ENCODE measurements around the gene KANSL1.

The KANSL1 gene

GRCh38 chr17:45993962-45994627 lies 199.1 kb downstream of the KANSL1 start:
- DNase-seq (ENCODE audit: low read depth), result no peak
- H3K4me3 ChIP-seq (ENCODE audit: low read depth, low read length), result no peak overlapping the region
- no peak for TF ChIP-seq CTCF (conservative IDR thresholded peaks at IDR 0.05; ENCODE audit: low read depth, low read length)

GRCh38 chr17:45992904-45993303 lies 200.3 kb downstream of the KANSL1 start:
- DNase-seq (ENCODE audit: low read depth), result no peak
- no peak for TF ChIP-seq CTCF (conservative IDR thresholded peaks at IDR 0.05; ENCODE audit: low read depth, low read length)
- no peak overlapping the region for H3K4me3 ChIP-seq (ENCODE audit: low read depth, low read length)

GRCh38 chr17:45992175-45992574 lies 201.1 kb downstream of the KANSL1 start:
- H3K4me3 ChIP-seq (ENCODE audit: low read depth, low read length), result no peak overlapping the region
- TF ChIP-seq CTCF (conservative IDR thresholded peaks at IDR 0.05; ENCODE audit: low read depth, low read length), result no peak
- DNase-seq (ENCODE audit: low read depth), result no peak

- no peak overlapping the region for H3K4me3 ChIP-seq (ENCODE audit: low read depth, low read length)
- TF ChIP-seq CTCF (conservative IDR thresholded peaks at IDR 0.05; ENCODE audit: low read depth, low read length), result no peak
- no peak for DNase-seq (ENCODE audit: low read depth)
Observed at GRCh38 chr17:45991341-45991740, 201.9 kb downstream of the KANSL1 start.

GRCh38 chr17:45990886-45991285 lies 202.3 kb downstream of the KANSL1 start:
- DNase-seq (ENCODE audit: low read depth), result no peak
- no peak overlapping the region for H3K4me3 ChIP-seq (ENCODE audit: low read depth, low read length)
- TF ChIP-seq CTCF (conservative IDR thresholded peaks at IDR 0.05; ENCODE audit: low read depth, low read length), result peak; percentile 18

- no peak for TF ChIP-seq CTCF (conservative IDR thresholded peaks at IDR 0.05; ENCODE audit: low read depth, low read length)
- no peak for DNase-seq (ENCODE audit: low read depth)
- H3K4me3 ChIP-seq (ENCODE audit: low read depth, low read length), result no peak overlapping the region
Observed at GRCh38 chr17:45989759-45990158, 203.5 kb downstream of the KANSL1 start.

GRCh38 chr17:45987706-45988105 lies 205.5 kb downstream of the KANSL1 start:
- DNase-seq (ENCODE audit: low read depth), result no peak

More at GRCh38 chr17:45987706-45988105, 205.5 kb downstream of the KANSL1 start:
- H3K4me3 ChIP-seq (ENCODE audit: low read depth, low read length), result no peak overlapping the region
- TF ChIP-seq CTCF (conservative IDR thresholded peaks at IDR 0.05; ENCODE audit: low read depth, low read length), result no peak
